GM12875 (cell line): ENCODE measurements around the gene DNAJC24.

Experiments
- H3K4me3 ChIP-seq: one replicate; pipeline ENCODE4 v1.5.1; 2011; ENCODE audit warnings: low read depth, low read length, control low read depth
- CTCF ChIP-seq: IDR thresholded peaks from 2 replicates; pipeline ENCODE4 v1.5.1; 2011; ENCODE audit warnings: low read depth, mild to moderate bottlenecking, control low read depth, inconsistent platforms, low read length, moderate library complexity, borderline replicate concordance; ENCODE audit not compliant: insufficient read depth

The DNAJC24 gene

GRCh38 chr11:31337806-31338205 lies 31.9 kb upstream of the DNAJC24 start:
- TF ChIP-seq CTCF = no peak
- H3K4me3 ChIP-seq = no peak overlapping the region

- peak; percentile 66; the same call in 1 of the 2 replicates for TF ChIP-seq CTCF
- H3K4me3 ChIP-seq = no peak overlapping the region
Measured at GRCh38 chr11:31340903-31341572, 28.6 kb upstream of the DNAJC24 start.

GRCh38 chr11:31351168-31351567 lies 18.5 kb upstream of the DNAJC24 start:
- TF ChIP-seq CTCF = no peak
- no peak overlapping the region for H3K4me3 ChIP-seq

- H3K4me3 ChIP-seq = no peak overlapping the region
- no peak for TF ChIP-seq CTCF
Measured at GRCh38 chr11:31355131-31355530, 14.5 kb upstream of the DNAJC24 start.

- no peak overlapping the region for H3K4me3 ChIP-seq
- TF ChIP-seq CTCF = no peak
Measured at GRCh38 chr11:31355817-31356216, 13.8 kb upstream of the DNAJC24 start.

- TF ChIP-seq CTCF = no peak
- no peak overlapping the region for H3K4me3 ChIP-seq
Measured at GRCh38 chr11:31361743-31362142, 7.9 kb upstream of the DNAJC24 start.

GRCh38 chr11:31366795-31367194 lies 2.9 kb upstream of the DNAJC24 start:
- TF ChIP-seq CTCF = no peak
- H3K4me3 ChIP-seq = no peak overlapping the region
